Caco-2 (cell line): ENCODE measurements around the gene SMARCC1. TPM values are rescaled to one million over a fixed set of nuclear protein-coding genes. Genes with fewer than 3 reads are reported as not detected.
A peak's percentile ranks its signal among the peaks of the same experiment; 100 is the strongest.

Source experiments
- BruUV-seq: library from RNA; stranded (reverse); fragments of 400-500 nt; replicated peaks from 2 replicates; lab custom pipeline; 2021; lab: Mats Ljungman, UMichigan
- CTCF ChIA-PET: fragments of 300-600 bp; sonication (Branson Sonifier 250); formaldehyde crosslinking; loops from one replicate; lab custom pipeline; 2022; ENCODE audit warnings: antibody characterized with exemption; lab: Charles Lee
- POLR2A ChIA-PET: fragments of 300-600 bp; sonication (Branson Sonifier 250); formaldehyde crosslinking; loops from one replicate; lab custom pipeline; 2022; ENCODE audit warnings: antibody characterized with exemption; lab: Charles Lee
- DNase-seq, 2 experiments: peaks; one replicate each; pipeline versions ENCODE4 v3.0.0 to v3.0.0-alpha.2; 2020 to 2022
- H3K27me3 ChIP-seq: replicated peaks from 2 replicates; pipeline ENCODE4 v1.6.0; 2011; ENCODE audit warnings: low read length; ENCODE audit not compliant: control insufficient read depth, insufficient read depth
- H3K36me3 ChIP-seq: 2 replicates; pipeline ENCODE4 v1.5.1; 2011; ENCODE audit warnings: low read length; ENCODE audit not compliant: control insufficient read depth, insufficient read depth
- H3K4me1 ChIP-seq: fragments of 250-450 bp; sonication (Bioruptor Pico); 2 replicates; pipeline ENCODE4 v1.5.1; 2020; ENCODE audit warnings: mild to moderate bottlenecking
- H3K4me3 ChIP-seq: 2 replicates; pipeline ENCODE4 v1.5.1; 2011; ENCODE audit warnings: low read depth, mild to moderate bottlenecking, control low read depth, low read length
- H3K9me3 ChIP-seq: fragments of 250-450 bp; sonication (Bioruptor Pico); 2 replicates; pipeline ENCODE4 v1.5.1; 2020; ENCODE audit warnings: mild to moderate bottlenecking, moderate library complexity
- H3K27ac Mint-ChIP-seq: one replicate; pipeline ENCODE4 v1.8.0; 2022; ENCODE audit warnings: mixed read lengths; ENCODE audit not compliant: unreplicated experiment
- H3K27me3 Mint-ChIP-seq: one replicate; pipeline ENCODE4 v1.8.0; 2022; ENCODE audit warnings: mixed read lengths; ENCODE audit not compliant: insufficient read depth, unreplicated experiment
- H3K36me3 Mint-ChIP-seq: one replicate; pipeline ENCODE4 v1.8.0; 2022; ENCODE audit warnings: mild to moderate bottlenecking, mixed read lengths; ENCODE audit not compliant: insufficient read depth, unreplicated experiment
- H3K4me1 Mint-ChIP-seq: one replicate; pipeline ENCODE4 v1.8.0; 2022; ENCODE audit warnings: low read depth, mixed read lengths; ENCODE audit not compliant: unreplicated experiment
- H3K4me3 Mint-ChIP-seq: one replicate; pipeline ENCODE4 v1.8.0; 2022; ENCODE audit warnings: mild to moderate bottlenecking, moderate library complexity, mixed read lengths; ENCODE audit not compliant: unreplicated experiment
- H3K9me3 Mint-ChIP-seq: one replicate; pipeline ENCODE4 v1.8.0; 2022; ENCODE audit warnings: mixed read lengths; ENCODE audit not compliant: unreplicated experiment
- CTCF ChIP-seq, 2 experiments: fragments of 200-600 bp in 1 of 2; IDR thresholded peaks; 1 replicate in 1 of 2; 2 replicates in 1 of 2; pipeline versions ENCODE4 v1.5.1 to v1.8.0; 2011 to 2022; ENCODE audit warnings: antibody characterized with exemption in 1 of 2, control low read depth in 1 of 2, inconsistent platforms in 1 of 2, low read depth in 1 of 2, low read length in 1 of 2, mild to moderate bottlenecking in 1 of 2, moderate library complexity in 1 of 2; ENCODE audit not compliant: insufficient read depth in 1 of 2, severe bottlenecking in 1 of 2, unreplicated experiment in 1 of 2
- intact Hi-C: fragments of 100-400 bp; cut with micrococcal nuclease; formaldehyde crosslinking; loops from one replicate; pipeline ENCODE4 v1.10.0; 2022; ENCODE audit not compliant: unreplicated experiment
- total RNA-seq: library from RNA; stranded (reverse); gene quantifications from 2 replicates; pipeline ENCODE4 v1.2.3, GENCODE V29; 2022

SMARCC1 gene
- total RNA-seq, 1 experiment from 2014 or later: 128 TPM

GRCh38 chr3:47780741-47781684 is 680 bp downstream of the SMARCC1 start:
- H3K27me3 ChIP-seq: no peaks in the 10 kb centered on the region
- intact Hi-C loops: no loop called here
- peak overlapping the region; percentile 100 for H3K4me3 Mint-ChIP-seq
- peak; percentile 65 to 77 for DNase-seq
- no peaks in the 10 kb centered on the region for H3K9me3 ChIP-seq
- ChIA-PET CTCF (interaction anchor here (0.6 kb wide), 1 partner anchor 78 kb away, joined by 7 read pairs; no protein-coding TSS in a partner anchor), POLR2A (interaction anchor here (0.6 to 0.7 kb wide), 2 partner anchors 226 to 360 kb away, joined by 3 read pairs; no protein-coding TSS in a partner anchor)
- no peaks in the 10 kb centered on the region for H3K9me3 Mint-ChIP-seq
- peak overlapping the region; percentile 100 for H3K27ac Mint-ChIP-seq
- H3K4me1 ChIP-seq: peaks cover 6% of the 10 kb centered on the region; the same call in 1 of the 2 replicates
- peak overlapping the region; percentile 59 for H3K4me3 ChIP-seq
- H3K36me3 ChIP-seq: no peaks in the 10 kb centered on the region
- no peaks in the 10 kb centered on the region for H3K4me1 Mint-ChIP-seq
- peaks cover 36% of the 10 kb centered on the region for H3K36me3 Mint-ChIP-seq
- no peaks in the 10 kb centered on the region for H3K27me3 Mint-ChIP-seq
- TSS peak; percentile 66 for BruUV-seq
- TF ChIP-seq CTCF (IDR thresholded peaks at IDR 0.05; ENCODE audit: insufficient read depth in 1 of 2, low read depth in 1 of 2, low read length in 1 of 2, severe bottlenecking in 1 of 2, unreplicated experiment in 1 of 2): no peak

GRCh38 chr3:47778746-47779145 is 2.9 kb downstream of the SMARCC1 start:
- ChIA-PET CTCF (interaction anchor here (0.6 kb wide), 1 partner anchor 26 kb away, joined by 3 read pairs; no protein-coding TSS in a partner anchor), POLR2A (no interaction called here)
- no TSS peak for BruUV-seq
- Histone ChIP-seq H3K27me3 (no peaks in the 10 kb centered on the region), H3K36me3 (no peaks in the 10 kb centered on the region), H3K4me1 (peaks cover 6% of the 10 kb centered on the region; the same call in 1 of the 2 replicates), H3K4me3 (no peak overlapping the region), H3K9me3 (no peaks in the 10 kb centered on the region)
- no peak overlapping the region for H3K4me3 Mint-ChIP-seq
- intact Hi-C loops: no loop called here
- TF ChIP-seq CTCF (IDR thresholded peaks at IDR 0.05; ENCODE audit: insufficient read depth in 1 of 2, low read depth in 1 of 2, low read length in 1 of 2, severe bottlenecking in 1 of 2, unreplicated experiment in 1 of 2): no peak
- H3K9me3 Mint-ChIP-seq: no peaks in the 10 kb centered on the region
- H3K36me3 Mint-ChIP-seq: peaks cover 36% of the 10 kb centered on the region
- H3K27me3 Mint-ChIP-seq: no peaks in the 10 kb centered on the region
- DNase-seq: no peak
- no peaks in the 10 kb centered on the region for H3K4me1 Mint-ChIP-seq
- H3K27ac Mint-ChIP-seq: no peak overlapping the region

GRCh38 chr3:47772788-47773187 is 8.9 kb downstream of the SMARCC1 start:
- ChIA-PET CTCF (no interaction called here), POLR2A (interaction anchor here (0.5 kb wide), 1 partner anchor 12 kb away, joined by 7 read pairs; no protein-coding TSS in a partner anchor)
- no peaks in the 10 kb centered on the region for H3K4me1 Mint-ChIP-seq
- no peak overlapping the region for H3K4me3 Mint-ChIP-seq
- intact Hi-C loops: no loop called here
- Histone ChIP-seq H3K4me3 (no peak overlapping the region), H3K36me3 (no peaks in the 10 kb centered on the region), H3K4me1 (no peaks in the 10 kb centered on the region), H3K27me3 (no peaks in the 10 kb centered on the region), H3K9me3 (no peaks in the 10 kb centered on the region)
- no peaks in the 10 kb centered on the region for H3K9me3 Mint-ChIP-seq
- H3K27ac Mint-ChIP-seq: no peak overlapping the region
- no peak for TF ChIP-seq CTCF (IDR thresholded peaks at IDR 0.05; ENCODE audit: insufficient read depth in 1 of 2, low read depth in 1 of 2, low read length in 1 of 2, severe bottlenecking in 1 of 2, unreplicated experiment in 1 of 2)
- no TSS peak for BruUV-seq
- peaks cover 41% of the 10 kb centered on the region for H3K36me3 Mint-ChIP-seq
- no peaks in the 10 kb centered on the region for H3K27me3 Mint-ChIP-seq
- DNase-seq: no peak
